Dedifferentiated amniotic fluid mesenchymal stem cell (primary cell): ENCODE results near the gene SWAP70.

Experiments used
- DNase-seq: peaks from one replicate; pipeline ENCODE4 v3.0.0-alpha.2; 2016; ENCODE audit errors: extremely low spot score

The SWAP70 gene

DNA sequence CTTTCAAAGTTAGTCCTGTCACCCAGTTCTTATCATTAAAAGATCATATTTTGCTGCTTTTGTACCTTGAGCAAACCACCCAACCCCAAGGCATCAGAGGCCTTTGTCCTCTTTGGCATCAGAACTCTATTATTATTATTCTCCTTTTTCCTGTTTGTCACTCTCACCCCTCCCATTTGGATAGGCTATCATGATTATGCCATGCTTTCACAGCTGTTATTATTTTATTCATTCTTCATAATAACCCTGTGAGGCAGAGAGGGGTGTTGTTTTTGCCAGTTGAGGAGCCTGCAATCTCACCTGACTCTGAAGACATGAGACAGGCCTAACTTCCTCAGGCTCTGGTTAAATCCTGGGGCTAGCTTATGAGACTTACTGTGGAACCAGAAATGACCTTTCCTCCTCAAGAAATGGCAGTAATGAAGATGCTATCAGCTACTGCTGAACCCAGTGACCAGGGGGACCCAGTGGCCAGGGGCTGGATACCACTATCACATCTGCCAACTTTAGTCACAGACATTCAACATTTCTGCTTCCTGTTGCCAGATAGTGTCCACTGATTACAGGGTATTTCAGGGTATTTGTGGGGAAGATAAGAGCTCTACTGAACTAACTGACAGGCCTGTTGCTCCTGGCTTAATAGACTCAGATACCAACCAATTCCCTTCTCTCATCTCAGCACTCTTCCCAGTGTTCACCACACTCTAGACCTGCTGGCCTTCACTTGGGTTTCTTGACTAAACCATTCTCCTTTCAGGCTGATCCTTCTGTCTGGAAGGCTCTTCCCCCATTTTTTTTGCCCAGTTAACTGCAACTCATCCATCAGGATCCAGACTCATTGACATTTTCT is 11.8 kb upstream of the SWAP70 start:
- no peak for DNase-seq

GRCh38 chr11:9653871-9654270 is 10.0 kb upstream of the SWAP70 start:
- no peak for DNase-seq

- no peak for DNase-seq
These were observed 7.0 kb upstream of the SWAP70 start for GRCh38 chr11:9656864-9657263.

DNA sequence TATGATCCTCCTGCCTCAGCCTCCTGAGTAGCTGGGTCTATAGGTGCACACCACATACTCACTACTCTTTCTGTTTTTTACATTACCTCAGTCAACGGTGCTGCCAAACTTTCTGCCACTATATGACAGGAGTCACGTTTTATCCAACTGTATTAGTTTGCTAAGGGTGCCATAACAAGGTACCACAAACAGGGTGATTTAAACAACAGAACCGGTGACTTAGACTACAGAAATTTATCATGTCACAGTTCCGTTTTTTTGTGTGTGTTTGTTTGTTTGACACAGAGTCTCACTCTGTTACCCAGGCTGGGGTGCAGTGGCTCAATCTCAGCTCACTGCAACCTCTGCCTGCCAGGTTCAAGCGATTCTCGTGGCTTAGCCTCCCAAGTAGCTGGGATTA is 6.3 kb upstream of the SWAP70 start:
- no peak for DNase-seq

DNA sequence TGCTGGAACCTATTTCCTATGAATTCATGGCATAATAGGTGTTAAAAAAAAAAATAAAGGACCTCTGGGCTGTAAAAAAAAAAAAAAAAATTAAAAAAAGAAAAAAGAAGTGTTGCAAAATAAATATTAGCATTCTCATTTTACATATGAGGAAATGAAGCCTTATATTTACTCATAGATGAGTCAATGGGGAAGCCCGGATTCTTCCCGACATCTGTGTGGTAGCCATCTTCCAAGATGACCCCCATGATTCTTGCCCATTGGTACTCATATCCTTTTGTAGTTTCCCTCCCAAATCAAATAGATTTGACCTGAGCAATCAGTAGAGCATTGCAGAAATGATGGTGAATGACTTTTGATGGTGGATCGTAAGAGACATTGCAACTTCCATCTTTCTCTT is 3.0 kb upstream of the SWAP70 start:
- no peak for DNase-seq

DNA sequence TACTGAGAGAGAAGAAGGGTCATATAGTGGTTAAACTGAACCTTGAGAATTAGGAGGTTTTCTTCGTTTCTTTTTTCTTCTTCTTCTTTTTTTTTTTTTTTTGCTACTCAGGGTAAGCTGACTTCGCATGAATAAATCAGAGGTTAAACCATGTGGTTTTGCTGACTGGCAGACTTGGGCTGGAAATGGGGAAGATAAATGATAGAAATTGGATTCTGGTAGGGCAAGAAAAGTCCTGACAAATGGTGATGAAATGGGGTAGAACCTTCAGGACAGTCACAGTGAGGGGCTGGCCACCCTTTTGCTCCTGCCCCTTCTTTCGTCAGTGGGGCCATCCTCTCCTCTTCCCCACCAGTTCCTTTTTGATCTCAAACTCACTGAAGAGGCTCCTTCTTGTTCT is 1.6 kb upstream of the SWAP70 start:
- DNase-seq, result no peak

- peak; percentile 16 for DNase-seq
These were observed 647 bp downstream of the SWAP70 start for GRCh38 chr11:9664276-9665171.

- DNase-seq, result no peak
These were observed 1.9 kb downstream of the SWAP70 start for GRCh38 chr11:9665749-9666148.

GRCh38 chr11:9669954-9670353 is 6.1 kb downstream of the SWAP70 start:
- no peak for DNase-seq

GRCh38 chr11:9672288-9672916 is 8.5 kb downstream of the SWAP70 start:
- DNase-seq, result no peak

DNA sequence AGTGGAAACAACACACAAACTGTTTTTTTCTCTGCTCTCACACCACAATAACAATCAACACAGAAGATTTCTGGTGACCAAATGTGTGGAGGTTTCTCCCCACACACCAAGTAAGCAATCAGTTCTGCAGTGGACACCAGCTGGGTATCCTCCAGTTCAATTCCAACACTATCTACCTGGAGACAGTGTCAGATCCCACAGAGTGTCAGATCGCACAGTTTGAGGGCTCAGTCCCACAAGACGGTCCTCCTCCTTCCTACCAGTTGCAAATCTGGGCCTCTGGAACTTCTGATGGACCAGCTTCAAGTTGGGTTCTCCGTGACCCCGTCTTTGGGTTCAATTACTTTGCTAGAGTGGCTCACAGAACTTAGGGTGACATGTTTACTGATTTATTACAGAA is 9.0 kb downstream of the SWAP70 start:
- DNase-seq, result no peak

DNA sequence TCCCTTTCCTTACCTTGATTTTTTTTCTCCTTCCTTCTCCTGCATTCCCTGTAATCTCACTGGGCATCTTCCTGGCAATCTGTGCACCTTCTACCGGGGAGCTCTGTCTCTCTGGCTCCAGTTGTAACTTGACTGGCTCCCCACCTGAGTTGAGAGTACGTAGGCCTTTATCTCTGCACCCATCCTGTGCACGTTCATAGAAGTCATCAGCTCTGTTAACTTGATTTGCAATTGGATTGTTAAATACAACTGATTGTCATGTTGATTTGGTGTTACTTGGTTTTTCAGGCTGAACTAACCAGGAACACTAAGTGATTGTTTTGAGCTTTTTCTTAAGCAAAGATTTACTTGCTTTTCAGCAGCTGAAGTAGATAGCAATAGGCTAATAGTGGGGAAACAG is 11.8 kb downstream of the SWAP70 start:
- no peak for DNase-seq

- DNase-seq, result no peak
These were observed 14.1 kb downstream of the SWAP70 start for GRCh38 chr11:9677951-9678350.

- no peak for DNase-seq
These were observed 14.7 kb downstream of the SWAP70 start for GRCh38 chr11:9678576-9678975.

DNA sequence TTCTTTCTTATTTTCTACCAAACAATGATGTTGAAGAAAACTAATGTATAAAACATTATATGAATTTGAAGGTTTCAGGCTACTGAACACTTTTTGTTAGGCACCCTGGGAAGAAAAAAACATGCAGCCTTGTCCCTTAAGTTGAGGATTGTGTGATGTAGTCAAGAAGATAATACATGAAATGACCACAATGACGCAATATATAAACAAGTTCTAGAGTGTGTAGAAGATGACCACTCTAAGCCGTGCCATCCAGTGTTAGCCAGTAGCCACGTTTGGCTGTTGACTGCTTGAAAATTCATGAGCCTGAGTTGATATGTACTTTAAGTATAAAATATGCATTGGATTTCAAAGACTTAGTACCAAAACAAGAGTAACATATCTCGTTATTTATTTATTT is 16.2 kb downstream of the SWAP70 start:
- DNase-seq, result no peak

GRCh38 chr11:9681583-9682372 is 17.9 kb downstream of the SWAP70 start:
- DNase-seq, result no peak

- no peak for DNase-seq
These were observed 24.0 kb downstream of the SWAP70 start for GRCh38 chr11:9687711-9688477.

DNA sequence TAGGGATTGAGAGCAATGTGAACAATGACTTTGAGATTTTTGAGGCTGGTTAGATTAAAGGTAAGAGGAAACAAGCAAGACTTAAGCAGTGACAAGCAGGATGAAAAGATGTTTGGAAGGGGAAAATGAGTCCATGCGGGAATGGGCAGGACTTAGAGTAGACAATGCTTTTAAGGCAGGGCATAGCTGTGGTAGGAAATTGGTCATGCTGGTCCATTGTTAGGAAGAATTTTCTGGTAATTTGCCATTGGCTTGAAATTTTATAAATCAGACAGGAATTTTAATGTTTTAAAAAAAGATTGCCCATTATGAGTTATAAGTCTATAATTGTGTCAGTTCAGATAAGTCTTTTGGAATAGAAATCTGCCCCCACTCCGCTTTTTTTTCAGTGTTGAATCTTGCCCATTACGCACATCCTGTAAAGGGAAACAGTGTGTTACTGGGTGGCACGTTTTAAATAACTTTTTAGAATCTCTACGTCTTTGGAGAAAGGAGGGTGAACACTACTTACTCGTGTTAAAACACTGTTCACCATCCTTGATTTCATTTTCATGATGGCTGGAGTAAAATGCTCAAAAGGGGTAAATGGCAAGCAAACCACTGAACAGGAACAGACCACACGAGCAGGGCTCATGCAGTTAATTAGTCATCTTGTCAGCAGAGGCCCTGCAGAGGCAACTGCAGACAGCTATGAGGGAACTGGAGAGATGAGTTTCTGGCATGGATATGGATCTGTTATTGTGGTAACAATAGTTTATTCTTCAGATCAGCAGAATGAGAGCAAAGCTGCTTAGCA is 25.0 kb downstream of the SWAP70 start:
- DNase-seq, result peak; percentile 51

GRCh38 chr11:9689721-9690120 is 25.8 kb downstream of the SWAP70 start:
- no peak for DNase-seq

- no peak for DNase-seq
These were observed 28.0 kb downstream of the SWAP70 start for GRCh38 chr11:9691865-9692264.
